HepG2 (cell line): ENCODE data around the gene DOK4.

Source experiments
- CBFB ChIP-seq: sonication (generic); formaldehyde crosslinking; IDR thresholded peaks from 2 replicates; pipeline ENCODE4 v1.4.0; 2020; ENCODE audit warnings: missing genetic modification reagents
- CBX1 ChIP-seq: IDR thresholded peaks from one replicate; pipeline ENCODE4 v1.6.1; 2016; ENCODE audit warnings: antibody characterized with exemption, low read depth
- MAFK ChIP-seq, 2 experiments: IDR thresholded peaks in 1 of 2; conservative IDR thresholded peaks in 1 of 2; 2 replicates each; pipeline ENCODE4 v1.6.1; 2011; ENCODE audit warnings: improper control_type of control experiment in 2 of 2, low read length in 2 of 2
- PCBP2 ChIP-seq: fragments of 200-400 bp; formaldehyde crosslinking; optimal IDR thresholded peaks from 2 replicates; pipeline ENCODE3; 2018; ENCODE audit warnings: low read length, low read depth; ENCODE audit not compliant: poor library complexity, severe bottlenecking
- ZNF274 ChIP-seq: sonication (generic); formaldehyde crosslinking; IDR thresholded peaks from 2 replicates; pipeline ENCODE4 v1.5.1; 2020; ENCODE audit warnings: mild to moderate bottlenecking, missing genetic modification reagents
- ZZZ3 ChIP-seq: sonication (generic); formaldehyde crosslinking; IDR thresholded peaks from 2 replicates; pipeline ENCODE4 v1.4.0; 2020; ENCODE audit warnings: missing genetic modification reagents, mild to moderate bottlenecking, borderline replicate concordance
- TF ChIP-seq, protein P1 (sequence below): sonication (generic); formaldehyde crosslinking; IDR thresholded peaks from 2 replicates; pipeline ENCODE4 v1.5.0; 2020; ENCODE audit warnings: mild to moderate bottlenecking, missing genetic modification reagents, moderate library complexity
- TF ChIP-seq, protein P2 (sequence below): sonication (generic); formaldehyde crosslinking; IDR thresholded peaks from 2 replicates; pipeline ENCODE4 v1.4.0; 2020; ENCODE audit warnings: missing genetic modification reagents

- TF ChIP-seq, protein P1, sequence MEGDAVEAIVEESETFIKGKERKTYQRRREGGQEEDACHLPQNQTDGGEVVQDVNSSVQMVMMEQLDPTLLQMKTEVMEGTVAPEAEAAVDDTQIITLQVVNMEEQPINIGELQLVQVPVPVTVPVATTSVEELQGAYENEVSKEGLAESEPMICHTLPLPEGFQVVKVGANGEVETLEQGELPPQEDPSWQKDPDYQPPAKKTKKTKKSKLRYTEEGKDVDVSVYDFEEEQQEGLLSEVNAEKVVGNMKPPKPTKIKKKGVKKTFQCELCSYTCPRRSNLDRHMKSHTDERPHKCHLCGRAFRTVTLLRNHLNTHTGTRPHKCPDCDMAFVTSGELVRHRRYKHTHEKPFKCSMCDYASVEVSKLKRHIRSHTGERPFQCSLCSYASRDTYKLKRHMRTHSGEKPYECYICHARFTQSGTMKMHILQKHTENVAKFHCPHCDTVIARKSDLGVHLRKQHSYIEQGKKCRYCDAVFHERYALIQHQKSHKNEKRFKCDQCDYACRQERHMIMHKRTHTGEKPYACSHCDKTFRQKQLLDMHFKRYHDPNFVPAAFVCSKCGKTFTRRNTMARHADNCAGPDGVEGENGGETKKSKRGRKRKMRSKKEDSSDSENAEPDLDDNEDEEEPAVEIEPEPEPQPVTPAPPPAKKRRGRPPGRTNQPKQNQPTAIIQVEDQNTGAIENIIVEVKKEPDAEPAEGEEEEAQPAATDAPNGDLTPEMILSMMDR (CRISPR knock-in tag): no peak
- TF ChIP-seq ZZZ3 (CRISPR knock-in tag) (no peak), CBX1 (no peak), PCBP2 (no peak), CBFB (CRISPR knock-in tag) (no peak), MAFK (conservative IDR thresholded peaks at IDR 0.05 in 1 of 2, IDR thresholded peaks at IDR 0.05 in 1 of 2; ENCODE audit: low read length in 2 of 2) (no peak), ZNF274 (CRISPR knock-in tag) (no peak)
- TF ChIP-seq, protein P2, sequence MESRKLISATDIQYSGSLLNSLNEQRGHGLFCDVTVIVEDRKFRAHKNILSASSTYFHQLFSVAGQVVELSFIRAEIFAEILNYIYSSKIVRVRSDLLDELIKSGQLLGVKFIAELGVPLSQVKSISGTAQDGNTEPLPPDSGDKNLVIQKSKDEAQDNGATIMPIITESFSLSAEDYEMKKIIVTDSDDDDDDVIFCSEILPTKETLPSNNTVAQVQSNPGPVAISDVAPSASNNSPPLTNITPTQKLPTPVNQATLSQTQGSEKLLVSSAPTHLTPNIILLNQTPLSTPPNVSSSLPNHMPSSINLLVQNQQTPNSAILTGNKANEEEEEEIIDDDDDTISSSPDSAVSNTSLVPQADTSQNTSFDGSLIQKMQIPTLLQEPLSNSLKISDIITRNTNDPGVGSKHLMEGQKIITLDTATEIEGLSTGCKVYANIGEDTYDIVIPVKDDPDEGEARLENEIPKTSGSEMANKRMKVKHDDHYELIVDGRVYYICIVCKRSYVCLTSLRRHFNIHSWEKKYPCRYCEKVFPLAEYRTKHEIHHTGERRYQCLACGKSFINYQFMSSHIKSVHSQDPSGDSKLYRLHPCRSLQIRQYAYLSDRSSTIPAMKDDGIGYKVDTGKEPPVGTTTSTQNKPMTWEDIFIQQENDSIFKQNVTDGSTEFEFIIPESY (CRISPR knock-in tag): no peak
Observed at GRCh38 chr16:57497121-57497520, 10.8 kb upstream of the DOK4 start.
